H9 (cell line): Measurements from ENCODE around the gene GPR68. TPM values are rescaled to one million over a fixed set of nuclear protein-coding genes. Genes with fewer than 3 reads are reported as not detected.

ENCODE experiments used
- DNase-seq: peaks from one replicate; pipeline ENCODE4 v3.0.0-alpha.2; 2017
- H2AFZ ChIP-seq: one replicate; pipeline ENCODE4 v1.6.1; 2013; ENCODE audit warnings: mild to moderate bottlenecking, low read length, control low read depth, moderate library complexity
- H2AK5ac ChIP-seq: 2 replicates; pipeline ENCODE4 v1.6.1; 2013; ENCODE audit warnings: low read length, control low read depth, mixed read lengths; ENCODE audit not compliant: insufficient read length
- H2BK120ac ChIP-seq: one replicate; pipeline ENCODE4 v1.6.1; 2013; ENCODE audit warnings: low read depth, mild to moderate bottlenecking, low read length, control low read depth, inconsistent platforms; ENCODE audit not compliant: poor library complexity, severe bottlenecking
- H2BK12ac ChIP-seq: 2 replicates; pipeline ENCODE4 v1.6.1; 2013; ENCODE audit warnings: low read length, control low read depth, mixed read lengths, low read depth; ENCODE audit not compliant: insufficient read length
- H2BK15ac ChIP-seq: 2 replicates; pipeline ENCODE4 v1.6.1; 2013; ENCODE audit warnings: low read depth, low read length, control low read depth
- H2BK20ac ChIP-seq: one replicate; pipeline ENCODE4 v1.6.1; 2013; ENCODE audit warnings: low read depth, mild to moderate bottlenecking, low read length, control low read depth, inconsistent platforms; ENCODE audit not compliant: poor library complexity, severe bottlenecking
- H2BK5ac ChIP-seq: 2 replicates; pipeline ENCODE4 v1.6.1; 2013; ENCODE audit warnings: low read length, control low read depth, mixed read lengths; ENCODE audit not compliant: insufficient read length
- H3K14ac ChIP-seq: 2 replicates; pipeline ENCODE4 v1.6.1; 2013; ENCODE audit warnings: low read length, control low read depth; ENCODE audit not compliant: insufficient read depth
- H3K18ac ChIP-seq: 2 replicates; pipeline ENCODE4 v1.6.1; 2013; ENCODE audit warnings: low read depth, mild to moderate bottlenecking, mixed read lengths, low read length, control low read depth; ENCODE audit not compliant: insufficient read length
- H3K23ac ChIP-seq: 2 replicates; pipeline ENCODE4 v1.6.1; 2013; ENCODE audit warnings: low read length, control low read depth, mixed read lengths, low read depth; ENCODE audit not compliant: insufficient read length
- H3K23me2 ChIP-seq: 2 replicates; pipeline ENCODE4 v1.6.1; 2013; ENCODE audit warnings: low read depth, mild to moderate bottlenecking, mixed read lengths, low read length, control low read depth; ENCODE audit not compliant: insufficient read length, poor library complexity, severe bottlenecking
- H3K27ac ChIP-seq: 2 replicates; pipeline ENCODE4 v1.5.1; 2013; ENCODE audit warnings: low read length, control low read depth, mixed read lengths, low read depth; ENCODE audit not compliant: insufficient read length
- H3K27me3 ChIP-seq: 2 replicates; pipeline ENCODE4 v1.6.1; 2013; ENCODE audit warnings: low read length, control low read depth, inconsistent platforms; ENCODE audit not compliant: insufficient read depth
- H3K4ac ChIP-seq: 2 replicates; pipeline ENCODE4 v1.6.1; 2013; ENCODE audit warnings: low read depth, mild to moderate bottlenecking, control low read depth, inconsistent platforms, low read length, moderate library complexity
- H3K4me1 ChIP-seq: 2 replicates; pipeline ENCODE4 v1.6.1; 2013; ENCODE audit warnings: low read length, control low read depth, inconsistent platforms; ENCODE audit not compliant: insufficient read depth
- H3K4me2 ChIP-seq: 2 replicates; pipeline ENCODE4 v1.6.1; 2013; ENCODE audit warnings: low read length, control low read depth, mixed read lengths; ENCODE audit not compliant: insufficient read length, insufficient read depth
- H3K56ac ChIP-seq: 2 replicates; pipeline ENCODE4 v1.6.1; 2013; ENCODE audit warnings: low read depth, mild to moderate bottlenecking, mixed read lengths, low read length, control low read depth; ENCODE audit not compliant: insufficient read length
- H3K79me1 ChIP-seq: 2 replicates; pipeline ENCODE4 v1.6.1; 2013; ENCODE audit warnings: low read depth, mild to moderate bottlenecking, moderate library complexity, low read length, control low read depth, inconsistent platforms; ENCODE audit not compliant: insufficient read depth, poor library complexity, severe bottlenecking
- H3K79me2 ChIP-seq: 2 replicates; pipeline ENCODE4 v1.6.1; 2013; ENCODE audit warnings: low read length, control low read depth, inconsistent platforms; ENCODE audit not compliant: insufficient read depth
- H3K9ac ChIP-seq: 2 replicates; pipeline ENCODE4 v1.6.1; 2013; ENCODE audit warnings: low read length, control low read depth, mixed read lengths; ENCODE audit not compliant: insufficient read length; ENCODE audit errors: extremely low read depth
- H3K9me3 ChIP-seq: one replicate; pipeline ENCODE4 v1.6.1; 2013; ENCODE audit warnings: low read depth, low read length, inconsistent platforms; ENCODE audit not compliant: control insufficient read depth
- H3T11ph ChIP-seq: one replicate; pipeline ENCODE4 v1.6.1; 2013; ENCODE audit warnings: mild to moderate bottlenecking, low read length, control low read depth, inconsistent platforms
- H4K20me1 ChIP-seq: one replicate; pipeline ENCODE4 v1.6.1; 2013; ENCODE audit not compliant: control insufficient read depth, insufficient read length, insufficient read depth
- H4K5ac ChIP-seq: 2 replicates; pipeline ENCODE4 v1.6.1; 2013; ENCODE audit warnings: low read depth, mild to moderate bottlenecking, mixed read lengths, low read length, control low read depth; ENCODE audit not compliant: insufficient read length
- H4K8ac ChIP-seq: replicated peaks from 2 replicates; pipeline ENCODE4 v1.6.1; 2013; ENCODE audit warnings: low read length, control low read depth, mixed read lengths, low read depth; ENCODE audit not compliant: insufficient read length
- H4K91ac ChIP-seq: 2 replicates; pipeline ENCODE4 v1.6.1; 2013; ENCODE audit warnings: low read depth, mild to moderate bottlenecking, moderate library complexity, mixed read lengths, low read length, control low read depth; ENCODE audit not compliant: insufficient read length
- H3K27ac Mint-ChIP-seq, 3 experiments: 2 replicates in 2 of 3; 3 replicates in 1 of 3; pipeline ENCODE4 v1.8.0; 2020 to 2021; ENCODE audit warnings: mixed read lengths in 3 of 3, mild to moderate bottlenecking in 1 of 3, moderate library complexity in 1 of 3
- H3K27me3 Mint-ChIP-seq: 2 replicates; pipeline ENCODE4 v1.8.0; 2021; ENCODE audit warnings: low read depth, mild to moderate bottlenecking, moderate library complexity, mixed read lengths
- H3K36me3 Mint-ChIP-seq, 3 experiments: 2 replicates in 2 of 3; 3 replicates in 1 of 3; pipeline ENCODE4 v1.8.0; 2020 to 2021; ENCODE audit warnings: low read depth in 3 of 3, mixed read lengths in 3 of 3; ENCODE audit not compliant: insufficient read depth in 1 of 3
- H3K4me1 Mint-ChIP-seq, 2 experiments: 2 replicates each; pipeline ENCODE4 v1.8.0; 2020; ENCODE audit warnings: mixed read lengths in 2 of 2
- H3K4me3 Mint-ChIP-seq, 2 experiments: 2 replicates in 1 of 2; 3 replicates in 1 of 2; pipeline ENCODE4 v1.8.0; 2020 to 2021; ENCODE audit warnings: mild to moderate bottlenecking in 2 of 2, mixed read lengths in 2 of 2, moderate library complexity in 1 of 2
- H3K9me3 Mint-ChIP-seq, 2 experiments: 2 replicates in 1 of 2; 3 replicates in 1 of 2; pipeline ENCODE4 v1.8.0; 2020; ENCODE audit warnings: mild to moderate bottlenecking in 2 of 2, mixed read lengths in 2 of 2, moderate library complexity in 1 of 2
- WGBS: extraction: QIAGEN DNeasy Blood & Tissue Kit; methylation state at CpG from one replicate; pipeline ENCODE4 v1.1.7; 2013; ENCODE audit warnings: missing lambda C conversion rate, low lambda C conversion rate, mixed read lengths; ENCODE audit not compliant: insufficient read length; ENCODE audit errors: extremely low coverage; 5-methylcytosine and 5-hydroxymethylcytosine counted together
- total RNA-seq: library from RNA; stranded (reverse); gene quantifications from 2 replicates; pipeline ENCODE4 v1.2.1, GENCODE V29; 2021
- TF ChIP-seq, protein P1 (sequence below): fragments of 200-600 bp; sonication (generic); conservative IDR thresholded peaks from 3 replicates; pipeline ENCODE4 v1.8.0; 2021; ENCODE audit warnings: antibody characterized with exemption, mild to moderate bottlenecking

GPR68 gene
- total RNA-seq, 1 experiment from 2014 or later, result 0.33 TPM

DNA sequence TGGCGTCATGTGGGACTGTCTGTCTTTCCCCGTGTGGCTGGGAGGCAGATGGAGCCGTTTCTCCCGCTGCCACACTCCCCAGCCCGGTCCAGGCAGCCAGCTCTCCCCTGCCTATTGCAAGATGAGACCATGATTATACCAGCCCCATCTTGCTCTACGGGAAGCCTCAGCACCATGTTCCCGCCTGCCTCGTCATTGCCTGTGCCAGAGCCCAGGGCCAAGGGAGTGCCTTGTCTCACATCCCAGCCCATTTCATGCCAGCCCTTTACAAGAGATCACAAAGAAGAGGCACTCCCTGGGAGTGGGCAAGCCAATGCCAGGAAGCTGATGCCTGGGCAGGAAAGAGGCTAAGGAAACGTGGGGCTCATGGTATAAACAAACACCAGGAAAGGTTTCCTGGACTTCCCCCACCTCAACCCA, 23.9 kb downstream of the GPR68 start:
- Histone ChIP-seq H2BK120ac (no peak overlapping the region), H2AK5ac (no peak overlapping the region), H3K23me2 (no peaks in the 10 kb centered on the region), H2BK12ac (no peak overlapping the region), H3T11ph (no peak overlapping the region), H3K4me1 (no peaks in the 10 kb centered on the region), H3K23ac (no peak overlapping the region), H3K79me1 (no peaks in the 10 kb centered on the region), H3K9ac (no peak overlapping the region), H3K4ac (no peak overlapping the region), H4K8ac (no peak overlapping the region), H4K5ac (no peak overlapping the region), H3K4me2 (no peak overlapping the region), H3K18ac (no peak overlapping the region), H2BK20ac (no peak overlapping the region), H3K27me3 (no peaks in the 10 kb centered on the region), H2BK5ac (no peak overlapping the region), H2BK15ac (no peak overlapping the region), H3K27ac (no peak overlapping the region), H4K20me1 (no peaks in the 10 kb centered on the region), H2AFZ (no peak overlapping the region), H3K14ac (no peak overlapping the region), H3K9me3 (no peaks in the 10 kb centered on the region), H4K91ac (no peak overlapping the region), H3K56ac (no peak overlapping the region), H3K79me2 (no peaks in the 10 kb centered on the region)
- TF ChIP-seq, protein P1, sequence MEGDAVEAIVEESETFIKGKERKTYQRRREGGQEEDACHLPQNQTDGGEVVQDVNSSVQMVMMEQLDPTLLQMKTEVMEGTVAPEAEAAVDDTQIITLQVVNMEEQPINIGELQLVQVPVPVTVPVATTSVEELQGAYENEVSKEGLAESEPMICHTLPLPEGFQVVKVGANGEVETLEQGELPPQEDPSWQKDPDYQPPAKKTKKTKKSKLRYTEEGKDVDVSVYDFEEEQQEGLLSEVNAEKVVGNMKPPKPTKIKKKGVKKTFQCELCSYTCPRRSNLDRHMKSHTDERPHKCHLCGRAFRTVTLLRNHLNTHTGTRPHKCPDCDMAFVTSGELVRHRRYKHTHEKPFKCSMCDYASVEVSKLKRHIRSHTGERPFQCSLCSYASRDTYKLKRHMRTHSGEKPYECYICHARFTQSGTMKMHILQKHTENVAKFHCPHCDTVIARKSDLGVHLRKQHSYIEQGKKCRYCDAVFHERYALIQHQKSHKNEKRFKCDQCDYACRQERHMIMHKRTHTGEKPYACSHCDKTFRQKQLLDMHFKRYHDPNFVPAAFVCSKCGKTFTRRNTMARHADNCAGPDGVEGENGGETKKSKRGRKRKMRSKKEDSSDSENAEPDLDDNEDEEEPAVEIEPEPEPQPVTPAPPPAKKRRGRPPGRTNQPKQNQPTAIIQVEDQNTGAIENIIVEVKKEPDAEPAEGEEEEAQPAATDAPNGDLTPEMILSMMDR, result no peak
- H3K4me3 Mint-ChIP-seq, result no peak overlapping the region
- WGBS, result no CpG with 5 or more reads among the region's 9 CpGs
- no peaks in the 10 kb centered on the region for H3K9me3 Mint-ChIP-seq
- peaks cover 0 to 29% (median 8%) of the 10 kb centered on the region in 3 experiments; a peak in 5 of 7 replicates for H3K36me3 Mint-ChIP-seq
- no peak for DNase-seq
- no peaks in the 10 kb centered on the region; the same call in none of the 2 replicates for H3K27me3 Mint-ChIP-seq
- peaks cover 2 to 16% of the 10 kb centered on the region in 2 experiments; a peak in 3 of 4 replicates for H3K4me1 Mint-ChIP-seq
- H3K27ac Mint-ChIP-seq, result no peak overlapping the region; a peak in 1 of 7 replicates
